Cortex of kidney (tissue), 1 donor: ENCODE results near the gene ADRA2A.

Experiments
- DNase-seq: peaks from one replicate; lab custom pipeline; 2025; lab: John Stamatoyannopoulos, UW

ADRA2A gene

GRCh38 chr10:111083222-111084095, 6.6 kb downstream of the ADRA2A start:
- DNase-seq: no peak

- no peak for DNase-seq
Measured at GRCh38 chr10:111084366-111085255, 7.8 kb downstream of the ADRA2A start.

GRCh38 chr10:111085690-111086353, 9.0 kb downstream of the ADRA2A start:
- no peak for DNase-seq

GRCh38 chr10:111086574-111086973, 9.7 kb downstream of the ADRA2A start:
- DNase-seq: no peak

- no peak for DNase-seq
Measured at GRCh38 chr10:111087331-111087756, 10.5 kb downstream of the ADRA2A start.

- no peak for DNase-seq
Measured at GRCh38 chr10:111087968-111088505, 11.2 kb downstream of the ADRA2A start.

- DNase-seq: no peak
Measured at GRCh38 chr10:111089293-111089692, 12.5 kb downstream of the ADRA2A start.

- DNase-seq: no peak
Measured at GRCh38 chr10:111091833-111092232, 15.0 kb downstream of the ADRA2A start.

- no peak for DNase-seq
Measured at GRCh38 chr10:111093741-111094380, 17.0 kb downstream of the ADRA2A start.

GRCh38 chr10:111098679-111099437, 22.0 kb downstream of the ADRA2A start:
- no peak for DNase-seq

- no peak for DNase-seq
Measured at GRCh38 chr10:111100198-111100597, 23.4 kb downstream of the ADRA2A start.

- no peak for DNase-seq
Measured at GRCh38 chr10:111101796-111102195, 25.0 kb downstream of the ADRA2A start.

GRCh38 chr10:111102359-111102837, 25.6 kb downstream of the ADRA2A start:
- DNase-seq: no peak

GRCh38 chr10:111103196-111103840, 26.5 kb downstream of the ADRA2A start:
- DNase-seq: no peak

GRCh38 chr10:111104811-111105210, 28.0 kb downstream of the ADRA2A start:
- no peak for DNase-seq

GRCh38 chr10:111106081-111106480, 29.3 kb downstream of the ADRA2A start:
- no peak for DNase-seq

GRCh38 chr10:111107023-111107422, 30.2 kb downstream of the ADRA2A start:
- DNase-seq: no peak

GRCh38 chr10:111107846-111108245, 31.0 kb downstream of the ADRA2A start:
- no peak for DNase-seq

- DNase-seq: no peak
Measured at GRCh38 chr10:111108441-111108840, 31.6 kb downstream of the ADRA2A start.
